Parathyroid adenoma (tissue), 2 donors: ENCODE data around the gene ZFP62.
A peak's percentile ranks its signal among the peaks of the same experiment; 100 is the strongest.

ENCODE experiments used
- H2AFZ ChIP-seq: fragments of 300-600 bp; sonication (generic); one replicate; pipeline ENCODE4 v1.7.0; 2017; ENCODE audit warnings: antibody characterized with exemption, mild to moderate bottlenecking
- H3K27ac ChIP-seq: fragments of 300-600 bp; sonication (generic); one replicate; pipeline ENCODE4 v1.7.0; 2017
- H3K27me3 ChIP-seq: fragments of 300-600 bp; sonication (generic); one replicate; pipeline ENCODE4 v1.7.0; 2017; ENCODE audit warnings: low read length; ENCODE audit not compliant: control insufficient read depth, insufficient read depth
- H3K36me3 ChIP-seq: fragments of 300-600 bp; sonication (generic); one replicate; pipeline ENCODE4 v1.7.0; 2017; ENCODE audit warnings: low read length; ENCODE audit not compliant: control insufficient read depth, insufficient read depth
- H3K4me1 ChIP-seq: fragments of 300-600 bp; sonication (generic); one replicate; pipeline ENCODE4 v1.7.0; 2017; ENCODE audit warnings: control low read depth
- H3K4me2 ChIP-seq: fragments of 300-600 bp; sonication (generic); one replicate; pipeline ENCODE4 v1.7.0; 2017; ENCODE audit warnings: low read length
- H3K4me3 ChIP-seq: fragments of 300-600 bp; sonication (generic); one replicate; pipeline ENCODE4 v1.7.0; 2017; ENCODE audit warnings: low read depth, low read length
- H3K79me2 ChIP-seq: fragments of 300-600 bp; sonication (generic); one replicate; pipeline ENCODE4 v1.7.0; 2017; ENCODE audit warnings: control low read depth
- H3K9ac ChIP-seq: fragments of 300-600 bp; sonication (generic); one replicate; pipeline ENCODE4 v1.7.0; 2017; ENCODE audit warnings: mild to moderate bottlenecking
- H3K9me3 ChIP-seq: fragments of 300-600 bp; sonication (generic); one replicate; pipeline ENCODE4 v1.7.0; 2017; ENCODE audit warnings: low read length; ENCODE audit not compliant: control insufficient read depth
- TF ChIP-seq, protein P1 (sequence below): fragments of 300-600 bp; sonication (generic); IDR thresholded peaks from one replicate; pipeline ENCODE4 v1.7.0; 2017; ENCODE audit warnings: antibody characterized with exemption, mild to moderate bottlenecking
- donor health status: primary hyperparathyroidism.

The ZFP62 gene

DNA sequence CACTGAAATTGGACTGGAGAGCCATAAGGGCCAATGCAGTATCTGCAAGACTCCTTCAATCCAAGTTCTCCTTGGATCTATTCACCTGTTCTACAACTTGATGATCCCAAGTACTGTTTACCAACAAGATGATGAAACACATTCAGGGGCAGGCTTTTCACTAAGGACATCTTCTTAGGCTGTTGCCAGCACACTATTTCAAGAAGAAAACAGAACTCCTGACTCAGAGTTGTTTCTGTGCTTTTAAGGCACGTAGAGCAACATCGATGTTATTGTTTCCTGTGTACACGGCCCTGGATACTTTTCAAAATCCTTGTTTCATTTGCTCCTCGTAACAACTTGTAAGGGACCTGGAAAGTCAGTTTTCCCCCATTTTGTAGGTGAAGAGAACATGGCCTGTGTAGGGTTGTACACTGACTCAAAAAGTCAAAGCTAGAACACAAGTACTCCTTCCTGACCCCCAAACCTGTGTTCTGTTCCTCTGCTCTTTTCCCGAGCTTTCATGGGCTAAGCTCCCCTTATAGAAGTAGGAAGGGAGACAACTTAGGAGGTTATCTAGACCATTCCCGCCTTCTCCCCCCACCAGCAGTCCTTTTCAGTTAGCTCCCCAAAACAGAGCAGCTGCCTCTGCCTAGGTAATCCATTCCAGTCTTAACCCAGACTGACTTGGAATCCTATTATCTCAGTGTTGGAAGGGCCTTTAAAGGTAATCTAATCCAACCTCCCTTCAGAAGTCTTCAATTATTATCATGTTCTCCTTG is 53.2 kb downstream of the ZFP62 start:
- no peaks in the 10 kb centered on the region for H3K9me3 ChIP-seq
- peaks cover 22% of the 10 kb centered on the region for H3K4me1 ChIP-seq
- TF ChIP-seq, protein P1, sequence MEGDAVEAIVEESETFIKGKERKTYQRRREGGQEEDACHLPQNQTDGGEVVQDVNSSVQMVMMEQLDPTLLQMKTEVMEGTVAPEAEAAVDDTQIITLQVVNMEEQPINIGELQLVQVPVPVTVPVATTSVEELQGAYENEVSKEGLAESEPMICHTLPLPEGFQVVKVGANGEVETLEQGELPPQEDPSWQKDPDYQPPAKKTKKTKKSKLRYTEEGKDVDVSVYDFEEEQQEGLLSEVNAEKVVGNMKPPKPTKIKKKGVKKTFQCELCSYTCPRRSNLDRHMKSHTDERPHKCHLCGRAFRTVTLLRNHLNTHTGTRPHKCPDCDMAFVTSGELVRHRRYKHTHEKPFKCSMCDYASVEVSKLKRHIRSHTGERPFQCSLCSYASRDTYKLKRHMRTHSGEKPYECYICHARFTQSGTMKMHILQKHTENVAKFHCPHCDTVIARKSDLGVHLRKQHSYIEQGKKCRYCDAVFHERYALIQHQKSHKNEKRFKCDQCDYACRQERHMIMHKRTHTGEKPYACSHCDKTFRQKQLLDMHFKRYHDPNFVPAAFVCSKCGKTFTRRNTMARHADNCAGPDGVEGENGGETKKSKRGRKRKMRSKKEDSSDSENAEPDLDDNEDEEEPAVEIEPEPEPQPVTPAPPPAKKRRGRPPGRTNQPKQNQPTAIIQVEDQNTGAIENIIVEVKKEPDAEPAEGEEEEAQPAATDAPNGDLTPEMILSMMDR, result no peak

GRCh38 chr5:180807046-180807445 is 54.0 kb downstream of the ZFP62 start:
- H3K9me3 ChIP-seq, result no peaks in the 10 kb centered on the region
- peaks cover 21% of the 10 kb centered on the region for H3K4me1 ChIP-seq
- no peak overlapping the region for H3K9ac ChIP-seq
- no peak overlapping the region for H3K27ac ChIP-seq
- TF ChIP-seq, protein P1, result no peak
- no peak overlapping the region for H3K4me2 ChIP-seq
- peaks cover 9% of the 10 kb centered on the region for H3K79me2 ChIP-seq
- H3K27me3 ChIP-seq, result no peaks in the 10 kb centered on the region
- no peaks in the 10 kb centered on the region for H3K36me3 ChIP-seq
- no peak overlapping the region for H3K4me3 ChIP-seq
- no peak overlapping the region for H2AFZ ChIP-seq

More for the DNA sequence above, 53.2 kb downstream of the ZFP62 start:
- no peaks in the 10 kb centered on the region for H3K36me3 ChIP-seq
- no peaks in the 10 kb centered on the region for H3K27me3 ChIP-seq
- no peak overlapping the region for H3K4me2 ChIP-seq
- no peak overlapping the region for H2AFZ ChIP-seq
- H3K79me2 ChIP-seq, result peaks cover 9% of the 10 kb centered on the region
- no peak overlapping the region for H3K4me3 ChIP-seq
- no peak overlapping the region for H3K27ac ChIP-seq
- H3K9ac ChIP-seq, result no peak overlapping the region

DNA sequence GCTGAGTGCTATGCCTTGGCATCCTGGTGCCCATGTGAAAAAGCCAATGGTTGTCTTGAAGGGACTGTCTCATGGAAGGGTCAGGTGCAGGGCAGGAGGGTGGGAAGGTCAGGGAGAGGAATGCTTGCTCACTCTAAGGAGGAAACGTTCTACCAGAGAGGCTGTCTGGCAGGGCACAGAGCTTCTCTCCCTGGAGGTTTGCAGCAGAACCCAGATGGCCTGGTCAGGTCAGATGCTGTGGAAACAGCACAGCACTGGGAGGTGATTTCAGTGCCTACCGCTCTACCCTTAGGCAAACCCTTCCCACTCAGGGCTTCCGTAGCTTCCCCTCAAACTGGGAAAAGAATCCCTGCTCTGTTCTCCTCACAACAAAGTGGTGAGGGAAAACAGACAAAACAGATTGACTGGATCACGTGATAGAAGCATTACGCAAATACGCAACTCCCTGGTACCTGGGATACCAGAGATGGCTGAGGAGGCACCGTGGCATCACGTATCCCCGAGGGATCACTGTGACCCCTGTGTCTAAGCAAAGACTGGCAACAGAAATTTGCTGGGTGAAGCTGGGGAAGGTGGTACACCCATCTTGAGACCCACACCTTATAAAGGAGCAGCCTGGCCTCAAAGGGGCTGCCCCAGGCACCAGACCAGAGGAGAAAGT is 54.6 kb downstream of the ZFP62 start:
- H3K79me2 ChIP-seq, result peaks cover 9% of the 10 kb centered on the region
- H2AFZ ChIP-seq, result no peak overlapping the region
- no peak overlapping the region for H3K4me2 ChIP-seq
- TF ChIP-seq, protein P1, result no peak
- H3K4me3 ChIP-seq, result no peak overlapping the region
- no peaks in the 10 kb centered on the region for H3K9me3 ChIP-seq
- no peak overlapping the region for H3K9ac ChIP-seq
- H3K27ac ChIP-seq, result no peak overlapping the region
- H3K4me1 ChIP-seq, result peaks cover 18% of the 10 kb centered on the region
- H3K36me3 ChIP-seq, result no peaks in the 10 kb centered on the region
- no peaks in the 10 kb centered on the region for H3K27me3 ChIP-seq

GRCh38 chr5:180804129-180804618 is 56.9 kb downstream of the ZFP62 start:
- Histone ChIP-seq H3K4me1 (peaks cover 23% of the 10 kb centered on the region), H3K27me3 (no peaks in the 10 kb centered on the region), H3K4me3 (no peak overlapping the region), H2AFZ (no peak overlapping the region), H3K9me3 (no peaks in the 10 kb centered on the region), H3K36me3 (no peaks in the 10 kb centered on the region), H3K79me2 (peaks cover 26% of the 10 kb centered on the region), H3K27ac (peak overlapping the region; percentile 80), H3K4me2 (no peak overlapping the region), H3K9ac (no peak overlapping the region)
- TF ChIP-seq, protein P1, result no peak
